ENCODE measurements around the gene DYNC1I2.
A peak's percentile ranks its signal among the peaks of the same experiment; 100 is the strongest.

DYNC1I2 gene

GRCh38 chr2:171791361-171791760 is 104.1 kb downstream of the DYNC1I2 start:
- DNase-seq (ENCODE audit: low read depth): no peak
- TF ChIP-seq, protein P1, sequence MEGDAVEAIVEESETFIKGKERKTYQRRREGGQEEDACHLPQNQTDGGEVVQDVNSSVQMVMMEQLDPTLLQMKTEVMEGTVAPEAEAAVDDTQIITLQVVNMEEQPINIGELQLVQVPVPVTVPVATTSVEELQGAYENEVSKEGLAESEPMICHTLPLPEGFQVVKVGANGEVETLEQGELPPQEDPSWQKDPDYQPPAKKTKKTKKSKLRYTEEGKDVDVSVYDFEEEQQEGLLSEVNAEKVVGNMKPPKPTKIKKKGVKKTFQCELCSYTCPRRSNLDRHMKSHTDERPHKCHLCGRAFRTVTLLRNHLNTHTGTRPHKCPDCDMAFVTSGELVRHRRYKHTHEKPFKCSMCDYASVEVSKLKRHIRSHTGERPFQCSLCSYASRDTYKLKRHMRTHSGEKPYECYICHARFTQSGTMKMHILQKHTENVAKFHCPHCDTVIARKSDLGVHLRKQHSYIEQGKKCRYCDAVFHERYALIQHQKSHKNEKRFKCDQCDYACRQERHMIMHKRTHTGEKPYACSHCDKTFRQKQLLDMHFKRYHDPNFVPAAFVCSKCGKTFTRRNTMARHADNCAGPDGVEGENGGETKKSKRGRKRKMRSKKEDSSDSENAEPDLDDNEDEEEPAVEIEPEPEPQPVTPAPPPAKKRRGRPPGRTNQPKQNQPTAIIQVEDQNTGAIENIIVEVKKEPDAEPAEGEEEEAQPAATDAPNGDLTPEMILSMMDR (conservative IDR thresholded peaks at IDR 0.05; ENCODE audit: low read depth, low read length): no peak

GRCh38 chr2:171792157-171792556 is 104.9 kb downstream of the DYNC1I2 start:
- H3K4me3 ChIP-seq (ENCODE audit: low read length): no peak overlapping the region
- DNase-seq (ENCODE audit: low read depth): no peak
- TF ChIP-seq, protein P1 (conservative IDR thresholded peaks at IDR 0.05; ENCODE audit: low read depth, low read length): no peak

More at GRCh38 chr2:171791361-171791760, 104.1 kb downstream of the DYNC1I2 start:
- H3K4me3 ChIP-seq (ENCODE audit: low read length): no peak overlapping the region

DNA sequence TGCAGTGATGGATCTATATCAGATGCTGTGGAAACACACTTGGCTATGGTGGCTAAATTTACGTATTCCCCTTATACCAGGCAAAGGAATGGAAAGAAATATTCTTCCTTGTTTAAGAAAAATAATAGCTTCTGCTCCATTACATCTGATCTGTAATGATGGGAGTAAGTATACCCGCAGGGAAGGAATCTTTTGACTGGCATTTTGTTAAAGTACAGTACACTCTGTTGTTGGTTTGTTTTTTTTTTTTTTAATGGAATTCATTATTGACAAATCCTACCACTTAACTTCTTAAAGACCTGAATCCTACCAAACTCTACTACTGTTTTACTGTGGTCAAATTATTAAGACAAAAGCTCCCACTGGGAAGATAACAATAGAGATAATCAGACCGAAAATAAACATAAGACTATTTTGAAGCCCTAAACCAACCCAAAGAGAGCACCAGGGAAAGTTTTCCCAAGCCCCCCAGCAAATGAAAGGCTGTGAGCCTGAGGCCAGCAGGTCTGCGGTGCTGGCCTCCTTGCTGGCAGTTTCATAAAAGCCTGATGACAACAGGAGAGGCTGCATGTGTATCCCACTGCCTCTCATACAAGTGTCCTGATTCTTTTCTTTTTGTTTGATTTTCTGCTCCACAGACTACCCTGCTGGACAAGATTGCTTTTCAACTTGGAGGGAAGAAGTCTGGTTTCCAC is 105.8 kb downstream of the DYNC1I2 start:
- DNase-seq (ENCODE audit: low read depth): no peak
- no peak overlapping the region for H3K4me3 ChIP-seq (ENCODE audit: low read length)
- TF ChIP-seq, protein P1 (conservative IDR thresholded peaks at IDR 0.05; ENCODE audit: low read depth, low read length): no peak

- DNase-seq (ENCODE audit: low read depth): peak; percentile 13
- TF ChIP-seq, protein P1 (conservative IDR thresholded peaks at IDR 0.05; ENCODE audit: low read depth, low read length): no peak
- H3K4me3 ChIP-seq (ENCODE audit: low read length): no peak overlapping the region
Observed at GRCh38 chr2:171793691-171794678, 106.7 kb downstream of the DYNC1I2 start.

- TF ChIP-seq, protein P1 (conservative IDR thresholded peaks at IDR 0.05; ENCODE audit: low read depth, low read length): no peak
- no peak overlapping the region for H3K4me3 ChIP-seq (ENCODE audit: low read length)
- no peak for DNase-seq (ENCODE audit: low read depth)
Observed at GRCh38 chr2:171794918-171795317, 107.6 kb downstream of the DYNC1I2 start.

Data from retinal pigment epithelial cell (primary cell).